MM.1S (cell line): ENCODE results near the gene ERBIN.

Source experiments
- DNase-seq: peaks from one replicate; pipeline ENCODE4 v3.0.0-alpha.2; 2015
- H2AFZ ChIP-seq: fragments of 300-600 bp; sonication (generic); 2 replicates; pipeline ENCODE4 v1.6.0; 2016; ENCODE audit warnings: antibody characterized with exemption, low read length
- H3F3A ChIP-seq: fragments of 300-600 bp; sonication (generic); 2 replicates; pipeline ENCODE4 v1.6.1; 2016; ENCODE audit warnings: mild to moderate bottlenecking, antibody characterized with exemption, low read length, moderate library complexity, mixed read lengths; ENCODE audit not compliant: insufficient read depth
- H3K27ac ChIP-seq: fragments of 300-600 bp; sonication (generic); 2 replicates; pipeline ENCODE4 v1.5.1; 2016; ENCODE audit warnings: mild to moderate bottlenecking, low read length
- H3K27me3 ChIP-seq: fragments of 300-600 bp; sonication (generic); replicated peaks from 2 replicates; pipeline ENCODE4 v1.6.0; 2016; ENCODE audit warnings: low read length; ENCODE audit not compliant: insufficient read depth
- H3K36me3 ChIP-seq: fragments of 300-600 bp; sonication (generic); replicated peaks from 2 replicates; pipeline ENCODE4 v1.6.1; 2016; ENCODE audit warnings: mild to moderate bottlenecking, low read length, mixed read lengths; ENCODE audit not compliant: insufficient read depth
- H3K4me1 ChIP-seq: fragments of 300-600 bp; sonication (generic); 2 replicates; pipeline ENCODE4 v1.6.1; 2016; ENCODE audit warnings: low read length, mixed read lengths
- H3K4me2 ChIP-seq: fragments of 300-600 bp; sonication (generic); 2 replicates; pipeline ENCODE4 v1.6.0; 2016; ENCODE audit warnings: low read depth, low read length
- H3K4me3 ChIP-seq: fragments of 300-600 bp; sonication (generic); 2 replicates; pipeline ENCODE4 v1.5.1; 2016; ENCODE audit warnings: low read length, mixed read lengths
- H3K79me2 ChIP-seq: fragments of 300-600 bp; sonication (generic); 2 replicates; pipeline ENCODE4 v1.6.1; 2016; ENCODE audit warnings: mixed run types, low read length, mixed read lengths
- H3K9ac ChIP-seq: fragments of 300-600 bp; sonication (generic); 2 replicates; pipeline ENCODE4 v1.6.1; 2016; ENCODE audit warnings: low read length, mixed read lengths
- H3K9me2 ChIP-seq: fragments of 300-600 bp; sonication (generic); replicated peaks from 2 replicates; pipeline ENCODE4 v1.6.1; 2016; ENCODE audit warnings: mild to moderate bottlenecking, low read length, mixed read lengths; ENCODE audit not compliant: insufficient read depth
- H3K9me3 ChIP-seq: fragments of 300-600 bp; sonication (generic); replicated peaks from 2 replicates; pipeline ENCODE4 v1.6.1; 2016; ENCODE audit warnings: mild to moderate bottlenecking, low read length, mixed read lengths; ENCODE audit not compliant: insufficient read depth
- H4K20me1 ChIP-seq: fragments of 300-600 bp; sonication (generic); 2 replicates; pipeline ENCODE4 v1.6.1; 2016; ENCODE audit warnings: mild to moderate bottlenecking, low read length, moderate library complexity, mixed read lengths; ENCODE audit not compliant: insufficient read depth
- CTCF ChIP-seq: fragments of 300-600 bp; sonication (generic); IDR thresholded peaks from 2 replicates; pipeline ENCODE4 v1.5.1; 2016; ENCODE audit warnings: antibody characterized with exemption, low read length, mixed read lengths
- EZH2 ChIP-seq: fragments of 300-600 bp; sonication (generic); optimal IDR thresholded peaks from 2 replicates; pipeline ENCODE3; 2017; ENCODE audit warnings: low read depth, mild to moderate bottlenecking, antibody characterized with exemption, low read length, mixed read lengths
- EZH2phosphoT487 ChIP-seq: fragments of 300-600 bp; sonication (generic); IDR thresholded peaks from 2 replicates; pipeline ENCODE4 v1.6.1; 2018; ENCODE audit warnings: antibody characterized with exemption, low read length

ERBIN gene

DNA sequence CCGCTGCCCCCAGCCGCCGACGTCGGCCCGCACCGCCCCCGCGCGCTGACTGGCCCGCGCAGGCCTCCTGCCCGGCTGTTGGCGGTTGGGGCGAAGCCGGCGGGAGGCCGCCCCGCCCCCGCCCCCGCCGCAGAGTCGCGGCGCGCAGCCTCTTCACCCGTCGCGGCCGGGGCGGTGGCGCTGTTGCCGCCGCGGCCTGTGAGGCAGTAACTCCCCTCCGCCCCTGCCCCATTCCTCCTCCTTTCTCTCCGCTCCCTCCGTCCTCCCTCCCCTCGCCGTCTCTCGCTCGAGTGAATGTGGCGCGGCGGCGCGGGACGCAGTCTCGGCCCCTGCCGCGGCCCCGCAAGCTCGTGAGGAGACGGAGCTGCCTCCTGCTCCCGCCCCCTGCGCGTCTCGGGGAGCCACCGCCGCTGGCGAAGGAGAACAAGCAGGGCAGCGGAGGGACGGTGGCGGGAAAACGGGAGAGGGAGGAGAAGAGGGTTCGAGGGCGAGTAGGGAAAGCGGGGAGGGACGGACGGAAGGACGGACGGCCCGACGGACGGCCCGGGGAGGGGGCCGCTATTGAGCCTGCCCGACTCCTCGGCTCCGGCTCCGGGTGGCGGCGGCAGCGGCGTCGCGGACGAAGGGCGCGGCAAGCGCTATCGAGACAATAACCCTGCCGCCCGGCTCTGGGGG lies 637 bp upstream of the ERBIN start:
- Histone ChIP-seq H3K27me3 (0 out of 2 replicates have a peak, but pooled peaks cover 6% of the 10 kb centered on the region), H3K9ac (peak overlapping the region; percentile 89), H3K4me2 (peak overlapping the region; percentile 61), H3F3A (peaks cover 27% of the 10 kb centered on the region), H4K20me1 (no peaks in the 10 kb centered on the region), H3K4me3 (peak overlapping the region; percentile 86), H3K27ac (peak overlapping the region; percentile 95), H3K9me2 (no peaks in the 10 kb centered on the region), H3K36me3 (no peaks in the 10 kb centered on the region), H3K79me2 (peaks cover 45% of the 10 kb centered on the region), H3K4me1 (peaks cover 12% of the 10 kb centered on the region), H2AFZ (peak overlapping the region; percentile 94), H3K9me3 (no peaks in the 10 kb centered on the region)
- peak; percentile 37 for TF ChIP-seq CTCF
- no peak for TF ChIP-seq EZH2
- peak; percentile 90 for DNase-seq

- H3K9me2 ChIP-seq: no peaks in the 10 kb centered on the region
- peak overlapping the region; percentile 95 for H3K27ac ChIP-seq
- H3F3A ChIP-seq: peaks cover 27% of the 10 kb centered on the region
- H2AFZ ChIP-seq: peak overlapping the region; percentile 94
- H3K79me2 ChIP-seq: peaks cover 56% of the 10 kb centered on the region
- H3K4me1 ChIP-seq: peaks cover 12% of the 10 kb centered on the region
- no peaks in the 10 kb centered on the region for H4K20me1 ChIP-seq
- peak overlapping the region; percentile 89 for H3K9ac ChIP-seq
- H3K4me2 ChIP-seq: peak overlapping the region; percentile 74
- TF ChIP-seq EZH2 (no peak), CTCF (no peak), EZH2phosphoT487 (no peak)
- H3K27me3 ChIP-seq: 0 out of 2 replicates have a peak, but pooled peaks cover 6% of the 10 kb centered on the region
- no peaks in the 10 kb centered on the region for H3K36me3 ChIP-seq
- DNase-seq: peak; percentile 17
- no peaks in the 10 kb centered on the region for H3K9me3 ChIP-seq
- peak overlapping the region; percentile 86 for H3K4me3 ChIP-seq
Measured at GRCh38 chr5:65926893-65927292, 518 bp downstream of the ERBIN start.

GRCh38 chr5:65927503-65928321 lies 1.3 kb downstream of the ERBIN start:
- Histone ChIP-seq H3K4me3 (peak overlapping the region; percentile 86), H3K27me3 (0 out of 2 replicates have a peak, but pooled peaks cover 6% of the 10 kb centered on the region), H3K79me2 (peaks cover 64% of the 10 kb centered on the region), H2AFZ (peak overlapping the region; percentile 94; the same call in 1 of the 2 replicates), H3K9me3 (no peaks in the 10 kb centered on the region), H3F3A (peaks cover 27% of the 10 kb centered on the region), H3K4me2 (peak overlapping the region; percentile 74), H4K20me1 (peaks cover 3% of the 10 kb centered on the region; the same call in 1 of the 2 replicates), H3K9ac (peak overlapping the region; percentile 89), H3K27ac (peak overlapping the region; percentile 95; the same call in 1 of the 2 replicates), H3K36me3 (no peaks in the 10 kb centered on the region), H3K9me2 (no peaks in the 10 kb centered on the region), H3K4me1 (peaks cover 12% of the 10 kb centered on the region)
- peak; percentile 50 for DNase-seq
- TF ChIP-seq EZH2phosphoT487 (no peak), EZH2 (no peak), CTCF (no peak)
